Eye (tissue), 1 donor: ENCODE measurements around the gene DDX51.

Experiments
- DNase-seq: peaks from one replicate; pipeline ENCODE4 v3.0.0-alpha.2; 2015

Gene DDX51

DNA sequence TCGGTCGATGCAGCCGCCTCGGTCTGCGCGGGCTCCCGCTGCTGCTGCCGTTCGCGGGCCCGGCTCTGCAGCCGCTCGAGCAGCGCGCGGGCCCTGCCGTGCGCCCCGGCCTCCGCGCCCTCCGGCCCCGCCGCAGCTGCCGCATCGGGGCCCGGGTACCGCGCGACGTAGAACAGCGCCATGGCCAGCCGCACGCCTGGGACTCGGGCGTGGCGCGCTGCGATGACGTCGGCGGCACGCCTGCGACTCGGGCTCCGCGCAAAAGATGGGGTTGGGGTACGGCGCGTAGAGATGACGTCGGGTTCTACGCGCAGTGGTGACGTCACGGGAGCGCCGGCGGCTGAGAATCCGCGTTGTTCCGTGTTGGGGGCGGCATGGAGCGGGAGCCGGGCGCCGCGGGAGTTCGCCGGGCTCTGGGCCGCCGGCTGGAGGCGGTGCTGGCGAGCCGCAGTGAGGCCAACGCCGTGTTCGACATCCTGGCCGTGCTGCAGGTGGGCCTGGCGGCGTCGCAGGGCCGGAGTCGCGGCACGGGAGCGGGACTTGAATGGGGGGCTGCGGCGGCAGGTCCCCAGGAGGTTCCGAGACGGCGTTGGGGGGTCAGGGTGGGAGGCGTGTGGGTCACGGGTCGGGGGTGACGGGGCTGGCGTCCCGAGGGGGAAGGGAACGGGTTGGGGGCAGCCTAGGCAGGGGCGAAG lies at the start of gene DDX51, which contains the start of gene NOC4L:
DDX51 (minus strand) TSS at position 205 of the 695 bp plus-strand sequence; CDS start at position 182, 23 bp downstream.
NOC4L (plus strand) TSS at position 343 of the 695 bp plus-strand sequence; CDS start at position 375, 32 bp downstream.
- peak; percentile 98 for DNase-seq

GRCh38 chr12:132191715-132192553 lies 47.8 kb upstream of the DDX51 start:
- DNase-seq = no peak

- no peak for DNase-seq
Observed at GRCh38 chr12:132190834-132191500, 46.8 kb upstream of the DDX51 start.

DNA sequence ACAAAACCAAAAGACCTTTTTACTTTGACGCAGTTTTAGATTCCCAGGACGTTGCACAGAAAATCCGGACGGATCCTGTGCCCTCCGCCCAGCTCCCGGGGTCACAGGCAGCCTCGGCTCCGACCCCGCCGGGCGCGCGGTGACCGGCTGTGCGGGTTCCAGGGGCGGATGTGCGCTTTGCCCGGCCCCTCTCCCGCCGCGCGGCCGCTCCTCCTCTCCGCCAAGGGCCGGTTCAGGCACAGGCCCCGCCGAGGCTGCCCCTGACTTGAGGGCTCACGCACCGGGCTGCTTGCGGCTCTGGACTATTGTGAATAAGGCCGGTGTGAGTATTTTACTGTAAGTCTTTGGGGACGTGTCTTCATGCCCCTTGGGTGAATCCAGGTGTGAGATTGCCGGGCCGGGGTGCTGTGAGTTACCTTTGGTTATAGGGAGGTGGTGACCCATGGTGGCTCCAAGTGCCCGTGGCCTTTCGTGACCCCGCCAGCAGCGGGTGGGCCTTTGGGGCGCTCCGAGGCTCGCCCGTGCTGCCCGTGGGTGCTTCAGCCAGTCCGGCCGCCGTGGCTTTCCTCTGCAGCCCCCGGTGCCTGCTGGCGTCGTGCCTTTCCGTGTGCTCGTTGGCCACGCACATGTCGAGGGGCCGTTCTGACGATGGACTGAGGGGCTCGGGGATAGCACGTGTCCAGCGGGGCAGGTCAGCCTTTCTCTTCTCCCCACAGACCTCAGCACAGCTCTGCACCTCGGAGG lies 46.1 kb upstream of the DDX51 start:
- no peak for DNase-seq

DNA sequence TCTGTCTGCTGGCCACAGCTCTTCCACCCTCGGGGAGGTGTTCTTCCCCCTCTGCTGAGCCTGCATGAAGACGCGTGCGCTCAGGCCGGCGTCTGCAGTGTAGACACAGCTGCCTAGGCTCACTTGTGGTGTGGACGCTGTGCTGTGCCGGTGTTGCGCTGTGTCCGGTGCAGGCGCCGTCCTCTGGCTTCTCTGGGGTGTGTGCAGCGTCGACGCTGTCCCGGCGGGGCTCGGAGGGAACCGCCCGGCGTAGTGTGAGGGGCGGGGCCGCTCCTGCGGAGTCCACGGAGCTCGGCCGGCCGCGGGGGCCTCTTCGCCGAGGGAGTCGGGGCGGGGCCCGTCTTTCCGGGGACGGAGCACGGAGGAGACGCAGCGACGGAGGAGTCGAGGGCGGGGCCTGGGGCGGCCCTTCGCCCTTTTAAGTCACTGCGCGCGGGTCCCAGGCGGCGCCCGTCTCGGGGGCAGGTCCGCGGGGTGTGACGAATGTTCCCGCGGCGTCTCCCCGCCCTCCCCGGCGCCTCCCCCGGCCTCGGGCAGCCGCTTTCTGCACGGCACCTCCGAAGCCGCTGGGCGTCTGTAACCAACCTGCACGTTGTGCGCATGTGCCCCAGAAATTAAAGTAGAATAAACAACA lies 45.4 kb upstream of the DDX51 start:
- DNase-seq = peak; percentile 84

GRCh38 chr12:132188916-132189325 lies 44.8 kb upstream of the DDX51 start:
- DNase-seq = no peak

DNA sequence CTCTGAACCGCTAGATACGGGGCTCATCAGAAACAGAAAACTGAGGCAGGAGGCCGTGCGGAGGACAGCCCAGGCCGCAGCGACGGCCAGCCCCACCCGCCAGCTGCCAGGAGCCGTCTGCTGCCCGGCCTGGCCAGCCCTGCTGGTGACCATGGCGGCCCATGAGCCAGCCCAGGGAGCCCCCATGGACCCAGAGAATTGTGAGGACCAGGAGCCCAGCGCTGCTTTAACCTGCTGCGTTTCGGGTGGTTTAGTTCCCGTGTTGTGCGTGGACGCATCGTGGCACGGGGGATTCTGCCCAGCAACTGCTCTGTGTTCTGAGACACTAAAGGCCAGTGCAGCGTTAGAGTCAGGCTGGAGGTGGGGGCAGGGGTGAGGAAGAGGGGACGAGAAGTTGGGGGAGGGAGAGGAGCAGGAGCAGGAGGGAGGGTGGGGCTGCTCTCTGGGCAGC lies 44.4 kb upstream of the DDX51 start:
- DNase-seq = no peak

DNA sequence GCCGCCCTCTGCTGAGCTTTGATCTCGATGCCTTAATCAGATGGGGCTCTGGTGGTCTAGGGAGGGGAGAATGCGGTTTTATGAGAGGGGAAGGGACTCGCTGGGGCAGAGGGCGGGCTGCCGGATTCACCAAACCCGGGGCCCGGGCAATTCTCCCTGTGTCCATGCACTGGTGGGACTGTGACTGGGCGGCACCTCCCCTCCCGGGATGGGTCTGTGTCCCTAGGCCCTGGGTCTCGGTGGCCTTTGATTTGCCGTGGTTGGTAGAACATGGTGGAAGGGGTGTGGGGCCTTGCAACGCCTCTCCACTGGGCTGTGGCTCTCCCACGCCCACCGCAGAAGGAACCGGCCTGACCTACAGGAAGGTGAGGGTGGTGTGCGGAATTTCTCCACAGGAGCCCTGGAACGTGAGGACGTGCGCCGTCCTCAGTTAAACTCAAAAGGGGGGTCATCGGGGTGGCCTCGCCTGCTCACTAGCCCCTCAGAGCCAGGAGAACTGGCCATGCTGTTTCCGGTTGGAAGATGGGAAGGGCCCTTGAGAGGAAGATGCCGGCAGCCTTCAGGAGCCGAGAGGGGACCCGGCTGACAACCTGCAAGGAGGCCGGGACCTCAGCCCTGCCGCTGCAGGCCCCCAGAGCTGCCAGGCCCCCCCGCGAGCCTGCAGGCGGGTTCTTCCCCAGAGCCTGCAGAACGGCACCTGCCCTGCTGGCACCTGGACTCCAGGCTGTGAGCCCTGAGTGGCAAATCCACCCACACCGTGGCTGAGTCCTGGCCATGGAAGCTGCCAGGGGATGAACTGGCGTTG lies 43.7 kb upstream of the DDX51 start:
- DNase-seq = no peak

DNA sequence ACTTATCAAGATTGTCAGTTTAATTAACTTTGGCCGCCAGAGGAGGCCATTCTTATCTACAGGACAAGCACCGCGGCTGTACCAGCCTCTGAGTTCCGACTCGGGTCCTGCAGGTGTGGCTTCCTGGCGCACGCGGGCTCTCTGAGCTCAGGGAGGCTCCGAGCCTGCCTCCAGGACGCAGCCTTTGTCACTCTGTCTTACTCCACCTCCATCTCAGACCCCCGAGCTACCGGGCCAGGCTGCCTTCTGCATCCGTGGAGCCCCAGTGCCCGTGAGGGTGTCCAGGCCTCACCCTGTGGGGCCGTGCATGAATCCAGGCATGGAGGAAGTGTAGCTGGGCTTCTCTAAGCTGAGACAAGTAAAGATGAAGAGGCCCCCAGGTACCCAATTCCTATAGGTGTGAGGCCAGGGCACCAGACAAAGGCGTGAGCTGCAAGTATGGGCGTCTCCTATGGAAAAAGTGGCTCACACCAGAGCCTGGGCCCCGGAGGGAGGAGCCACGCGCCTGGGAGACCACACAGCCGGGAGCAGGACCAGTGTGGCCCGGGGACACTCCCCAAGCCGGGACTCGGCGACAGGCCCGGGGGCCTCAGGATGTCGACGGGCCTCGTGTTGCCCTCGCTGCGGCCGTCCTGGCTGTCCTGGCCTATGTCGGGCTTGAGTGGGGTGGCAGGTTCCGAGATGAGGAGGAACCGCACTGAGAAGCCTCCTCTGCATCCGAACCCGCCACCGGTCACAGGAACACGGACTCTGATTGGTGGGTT lies 42.9 kb upstream of the DDX51 start:
- DNase-seq = no peak

DNA sequence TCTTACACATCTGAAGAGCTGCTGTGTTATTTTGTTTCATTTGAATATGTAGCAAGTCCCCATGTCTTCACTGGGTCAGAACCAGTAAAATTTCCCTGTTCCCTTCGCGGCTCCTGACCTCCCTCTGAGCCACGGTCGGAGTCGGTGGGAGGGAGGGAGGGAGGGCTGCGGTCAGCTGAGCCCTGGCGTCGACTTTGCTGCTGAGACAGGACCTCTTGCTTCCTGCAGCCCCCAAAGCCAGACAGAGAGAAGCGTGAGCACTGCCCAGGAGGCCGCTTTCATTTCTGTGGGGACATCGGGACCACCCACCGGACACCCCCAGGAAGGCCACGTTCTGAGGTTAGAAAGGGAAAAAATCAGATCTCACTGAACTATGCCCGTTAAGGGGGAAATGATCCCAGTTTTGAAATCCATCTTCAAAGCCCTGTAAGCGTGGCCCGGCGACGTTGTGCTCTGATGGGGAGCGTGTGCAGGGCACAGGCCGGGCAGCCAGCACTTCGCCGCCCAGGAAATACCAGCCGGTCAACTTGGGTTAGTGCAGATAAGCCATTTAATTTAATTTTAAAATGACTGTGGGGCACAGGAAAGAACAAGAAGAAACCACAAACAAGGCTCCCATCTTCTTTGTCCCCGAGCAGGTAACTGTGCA lies 42.2 kb upstream of the DDX51 start:
- no peak for DNase-seq

GRCh38 chr12:132185705-132186104 lies 41.6 kb upstream of the DDX51 start:
- no peak for DNase-seq

- no peak for DNase-seq
Observed at GRCh38 chr12:132182711-132183365, 38.7 kb upstream of the DDX51 start.

DNA sequence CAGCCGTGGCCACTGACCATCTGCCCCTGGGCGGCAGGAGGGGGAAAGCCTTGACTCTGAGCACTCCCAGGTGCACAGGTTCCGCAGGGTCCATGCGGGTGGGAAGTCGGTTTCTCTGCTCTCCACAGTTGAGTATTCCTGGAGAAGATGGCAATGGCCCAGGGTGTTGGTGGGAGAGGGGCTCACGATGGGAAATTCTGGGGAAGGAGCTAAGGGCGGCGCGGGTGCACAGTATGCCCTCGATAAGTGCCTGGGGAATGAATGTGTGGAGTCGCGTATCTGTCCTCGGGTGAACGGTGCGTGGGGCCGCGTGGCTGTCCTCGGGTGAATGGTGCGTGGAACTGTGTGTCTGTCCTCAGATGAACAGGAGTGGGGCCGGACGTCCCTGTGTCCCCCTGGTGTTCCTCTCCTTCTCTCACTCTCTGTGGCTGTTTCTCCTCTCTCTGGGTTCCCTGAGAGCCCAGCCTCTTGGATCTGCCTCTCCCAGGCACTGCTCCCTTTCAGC lies 38.1 kb upstream of the DDX51 start:
- DNase-seq = no peak

DNA sequence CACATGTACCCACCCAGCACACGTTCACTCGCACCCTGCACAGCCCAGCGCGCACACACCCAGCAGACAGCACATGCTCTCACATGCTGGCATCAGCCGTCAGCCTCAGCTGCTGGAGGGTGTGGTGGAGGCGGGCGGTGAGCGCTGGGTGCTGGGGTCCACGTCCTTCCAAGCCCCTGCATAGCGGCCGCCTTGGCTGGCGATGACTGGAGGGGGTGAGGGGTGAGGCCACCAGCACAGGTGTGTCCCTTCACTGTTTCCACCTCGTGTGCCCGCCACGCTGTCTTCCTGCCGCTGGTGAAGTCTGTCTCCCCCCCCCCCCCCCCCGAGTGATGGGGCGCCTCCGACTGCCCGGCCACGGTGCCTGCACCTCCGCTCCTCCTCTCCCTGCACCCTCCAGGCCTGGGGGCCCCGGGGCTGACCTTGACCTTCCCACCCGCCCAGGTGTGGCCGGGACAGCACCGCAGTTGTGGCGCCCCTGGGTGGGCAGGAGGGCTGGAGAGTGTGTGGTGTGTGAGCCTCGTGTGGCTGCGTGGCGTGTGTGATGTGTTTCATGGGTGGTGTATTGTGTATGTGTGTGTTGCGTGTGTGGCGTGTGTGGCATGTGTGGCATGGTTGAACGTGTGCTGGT lies 37.6 kb upstream of the DDX51 start:
- no peak for DNase-seq

DNA sequence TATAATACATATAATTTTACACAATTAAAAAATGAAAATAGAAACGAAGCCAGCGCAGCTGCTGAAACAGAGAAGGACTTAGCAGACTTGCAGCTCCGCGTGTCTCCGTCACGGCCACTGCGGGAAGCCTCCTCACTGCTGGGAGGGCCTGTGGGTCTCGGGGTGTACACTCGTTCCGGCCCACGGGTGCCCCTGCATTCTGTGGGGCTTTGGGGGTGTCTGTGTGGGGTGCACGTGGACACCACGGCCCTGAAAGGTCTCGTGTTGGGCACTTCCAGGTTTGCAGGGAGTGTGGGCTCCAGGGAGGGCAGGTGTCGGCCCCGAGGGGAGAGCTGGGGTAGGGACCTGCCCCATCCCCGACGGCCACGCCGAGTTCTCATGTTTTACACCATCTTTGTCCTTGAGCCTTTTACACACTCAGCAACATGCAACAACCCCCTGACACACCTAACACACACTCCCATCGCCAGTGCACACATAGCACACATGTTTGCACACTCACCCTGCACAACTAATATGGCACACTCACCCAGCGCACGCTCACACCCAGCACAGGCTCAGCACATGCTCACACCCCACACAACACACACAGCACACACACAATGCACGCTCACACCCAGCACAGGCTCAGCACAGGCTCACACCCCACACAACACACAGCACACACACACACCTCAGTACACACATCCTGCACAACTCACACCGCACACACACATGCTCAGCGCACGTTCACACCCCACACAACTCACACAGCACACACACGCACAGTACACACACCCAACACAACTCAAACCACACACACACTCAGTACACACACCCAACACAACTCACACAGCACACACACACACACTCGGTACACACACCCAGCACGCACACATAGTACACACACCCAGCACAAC lies 36.8 kb upstream of the DDX51 start:
- DNase-seq = no peak

DNA sequence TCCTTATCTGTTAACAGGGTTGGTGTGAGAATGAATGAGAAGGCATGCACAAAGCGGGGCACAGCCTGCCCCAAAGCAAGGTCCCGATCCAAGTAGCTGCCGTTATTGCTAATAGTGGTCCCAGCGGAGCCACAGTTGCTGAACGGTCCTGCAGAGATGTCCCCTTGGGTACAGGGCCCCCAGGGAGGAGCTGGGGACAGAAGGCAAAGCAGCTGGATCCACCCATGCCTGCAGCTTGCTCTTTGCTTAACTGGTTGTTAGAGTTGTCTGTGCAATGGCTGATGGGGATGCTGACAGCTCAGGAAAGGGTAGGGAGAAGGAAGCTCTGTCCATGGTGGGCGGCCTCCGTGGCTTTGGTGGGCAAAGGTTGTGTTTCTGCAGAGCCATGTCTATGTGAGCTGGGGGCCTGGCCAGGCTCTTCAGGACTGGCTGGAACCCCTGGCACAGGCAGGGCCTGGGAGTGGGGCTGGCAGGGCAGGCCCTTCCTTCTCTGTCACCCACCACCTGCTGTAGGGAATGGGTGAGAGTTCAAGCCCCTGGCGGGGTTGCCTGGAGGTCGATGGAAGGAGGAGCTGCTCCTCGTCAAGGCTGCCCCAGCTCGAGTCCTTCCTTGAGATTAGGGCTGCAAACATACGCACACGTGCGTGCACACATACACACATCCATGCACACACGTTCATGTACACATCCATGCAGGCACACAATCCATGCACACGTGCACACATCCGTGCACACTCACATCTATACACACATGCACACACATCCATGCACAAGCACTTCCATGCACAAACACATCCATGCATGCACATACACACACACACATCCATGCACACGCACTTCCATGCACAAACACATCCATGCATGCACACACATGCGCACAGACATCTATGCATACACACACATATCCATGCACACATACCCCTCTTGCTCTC lies 35.6 kb upstream of the DDX51 start:
- DNase-seq = no peak
